HG03175 (cell line): Measurements from ENCODE around the gene MYO18A.

Experiments
- ATAC-seq: cut with Tn5 transposase; IDR thresholded peaks from one replicate; pipeline ENCODE4 v1.9.1; 2021; ENCODE audit warnings: mild to moderate bottlenecking, moderate library complexity; ENCODE audit not compliant: unreplicated experiment

Gene MYO18A

GRCh38 chr17:29167393-29168078, 12.7 kb downstream of the MYO18A start:
- no peak for ATAC-seq

DNA sequence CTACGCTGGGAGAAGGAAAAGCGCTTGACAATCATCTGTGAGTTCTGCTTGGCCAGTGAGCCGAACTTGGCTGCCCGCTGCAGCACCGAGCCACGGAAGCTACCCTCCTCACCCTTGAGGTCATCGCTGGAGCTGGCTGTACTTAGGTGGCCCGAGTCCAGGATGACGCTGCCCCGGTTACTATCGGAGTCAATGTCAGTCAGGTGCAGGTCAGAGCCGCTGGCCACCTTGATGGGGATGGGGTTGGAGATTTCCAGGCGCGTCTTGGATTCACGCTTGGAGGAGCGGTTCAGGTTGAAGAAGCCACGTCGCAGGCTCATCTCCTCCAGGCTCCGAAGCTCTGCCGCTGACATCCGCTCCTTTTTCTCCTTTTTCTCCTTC, 13.7 kb downstream of the MYO18A start:
- no peak for ATAC-seq

GRCh38 chr17:29165800-29166506, 14.2 kb downstream of the MYO18A start:
- ATAC-seq: no peak

DNA sequence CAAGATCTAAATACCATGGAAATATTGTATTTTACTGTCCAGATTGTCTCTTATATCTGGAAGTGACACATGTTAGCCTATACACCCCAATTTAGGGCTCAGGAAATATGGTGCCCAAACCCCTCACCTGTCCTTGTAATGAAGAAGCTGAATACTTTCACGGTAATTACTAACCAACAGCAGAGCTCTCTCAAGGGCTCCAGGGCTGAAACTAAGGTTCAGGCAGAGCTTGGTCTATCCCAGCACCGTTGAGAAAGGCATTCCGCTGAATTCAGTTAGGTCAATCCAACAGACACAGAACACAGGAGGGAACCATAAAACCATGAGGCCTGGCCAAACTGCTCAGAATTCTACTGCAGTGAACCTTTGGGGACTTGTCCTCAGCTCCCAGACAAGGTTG, 14.9 kb downstream of the MYO18A start:
- no peak for ATAC-seq

- no peak for ATAC-seq
Measured at GRCh38 chr17:29163563-29163962, 16.6 kb downstream of the MYO18A start.

GRCh38 chr17:29162909-29163341, 17.3 kb downstream of the MYO18A start:
- no peak for ATAC-seq

GRCh38 chr17:29162082-29162908, 17.9 kb downstream of the MYO18A start:
- no peak for ATAC-seq

DNA sequence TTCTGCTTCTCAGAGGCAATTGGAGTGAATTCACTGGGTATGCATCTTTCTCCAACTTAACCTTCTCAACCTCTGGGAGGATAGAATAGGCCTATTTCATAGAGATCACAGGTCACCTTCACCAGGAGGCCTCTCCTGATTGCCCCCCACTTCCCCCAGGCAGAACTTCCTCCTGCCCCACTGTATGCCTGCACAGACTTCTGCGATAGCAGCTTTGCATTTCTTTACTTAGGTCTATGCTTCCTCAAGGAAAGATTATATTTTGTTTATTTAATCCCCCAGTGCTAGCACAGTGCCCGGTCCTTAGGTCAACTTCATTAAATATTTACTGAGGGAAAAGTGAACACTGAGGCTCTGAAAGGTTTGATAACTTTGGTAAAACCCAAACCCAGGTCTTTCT, 19.9 kb downstream of the MYO18A start:
- ATAC-seq: no peak

GRCh38 chr17:29159306-29159860, 20.8 kb downstream of the MYO18A start:
- ATAC-seq: no peak

DNA sequence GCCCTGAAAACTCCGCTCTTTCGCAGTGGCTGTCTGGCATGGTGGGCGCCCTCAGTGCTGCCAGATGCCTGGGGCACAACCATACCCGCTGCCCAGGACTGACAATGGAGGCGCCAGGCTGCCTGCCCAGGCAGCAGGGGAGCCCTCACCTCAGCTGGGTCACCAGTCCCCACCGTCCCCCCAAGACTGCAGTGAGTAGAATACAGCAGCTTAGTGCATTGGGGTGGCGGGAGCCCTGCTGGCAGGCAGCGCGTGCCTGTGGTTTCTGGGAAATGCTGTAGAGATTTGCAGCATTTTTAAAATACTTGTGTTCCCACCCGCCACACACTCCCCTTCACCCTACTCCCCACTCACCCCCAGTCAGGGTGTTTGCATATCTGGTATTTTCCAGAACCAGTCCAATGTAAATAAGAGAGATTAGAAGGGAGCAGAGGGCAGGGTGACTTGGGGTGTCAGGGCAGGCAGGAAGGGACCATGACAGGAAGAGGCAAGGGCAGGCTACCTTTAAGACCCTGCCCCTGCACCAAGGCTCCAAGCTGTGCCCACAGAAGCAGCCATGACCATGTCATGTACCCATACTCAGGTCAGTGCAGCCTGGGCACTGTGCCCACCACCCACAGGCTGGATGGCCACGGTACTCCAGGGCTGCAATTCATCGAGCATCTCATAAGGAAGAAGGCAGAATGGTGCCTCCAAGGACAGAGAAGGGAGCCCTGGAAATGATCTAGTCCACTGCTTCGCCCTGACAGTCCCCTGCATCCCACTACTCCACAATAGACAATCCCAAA, 21.5 kb downstream of the MYO18A start:
- no peak for ATAC-seq

- ATAC-seq: no peak
Measured at GRCh38 chr17:29158096-29158487, 22.1 kb downstream of the MYO18A start.

GRCh38 chr17:29157310-29157709, 22.9 kb downstream of the MYO18A start:
- ATAC-seq: no peak

DNA sequence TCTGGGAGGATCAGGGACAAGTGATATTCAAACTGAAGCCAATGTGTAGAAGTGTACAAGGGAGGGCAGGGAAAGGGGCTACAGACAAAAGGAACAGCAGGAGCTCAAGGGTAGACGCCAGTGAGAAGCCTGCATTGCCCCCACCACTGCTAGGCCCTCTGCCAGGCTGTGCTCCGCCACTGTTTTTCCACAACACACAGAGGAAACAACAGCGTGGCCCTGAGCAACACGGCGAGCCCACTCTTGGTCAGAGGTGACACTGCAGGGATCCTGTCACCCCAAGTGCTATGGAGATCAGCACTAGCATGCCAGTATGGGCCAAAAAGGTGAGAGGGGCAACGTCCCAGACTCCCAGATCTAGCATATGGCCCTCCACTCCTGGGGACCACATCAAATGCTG, 23.4 kb downstream of the MYO18A start:
- no peak for ATAC-seq

GRCh38 chr17:29155966-29156338, 24.2 kb downstream of the MYO18A start:
- ATAC-seq: no peak

- no peak for ATAC-seq
Measured at GRCh38 chr17:29155227-29155965, 24.8 kb downstream of the MYO18A start.

DNA sequence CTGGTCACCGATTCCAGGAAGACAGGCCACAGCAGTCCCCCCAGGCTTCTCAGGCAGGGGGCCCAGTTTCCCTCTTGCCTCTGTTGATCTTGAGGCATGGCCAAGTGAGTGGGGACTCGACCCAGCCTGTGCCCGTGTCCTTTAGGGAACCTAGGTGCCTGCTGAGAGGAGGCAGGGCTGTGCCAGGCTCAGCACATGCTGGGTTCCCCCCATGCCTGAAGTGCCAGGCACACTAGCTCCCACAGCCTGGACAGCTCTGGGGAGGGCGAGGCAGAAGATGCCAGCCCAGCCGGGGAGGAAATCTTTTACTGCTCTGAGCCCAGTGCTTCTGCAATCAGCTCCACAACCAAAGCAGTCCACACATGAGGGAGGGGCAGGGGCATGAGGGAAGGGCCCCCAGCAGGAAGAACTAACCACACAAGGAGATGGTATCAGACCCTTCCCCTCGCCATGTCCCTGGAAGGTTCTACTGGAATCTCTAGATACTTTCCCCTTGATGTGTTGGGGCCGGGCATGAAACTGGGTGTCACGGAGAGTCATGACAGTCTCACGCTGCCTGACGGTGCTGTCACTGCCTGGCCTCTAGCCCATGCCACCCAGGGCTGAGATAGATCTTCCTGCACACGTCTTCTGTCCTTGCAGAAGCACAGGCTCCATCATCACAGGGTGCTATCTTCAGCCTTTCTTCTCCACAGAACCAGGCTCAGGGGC, 25.5 kb downstream of the MYO18A start:
- ATAC-seq: no peak

DNA sequence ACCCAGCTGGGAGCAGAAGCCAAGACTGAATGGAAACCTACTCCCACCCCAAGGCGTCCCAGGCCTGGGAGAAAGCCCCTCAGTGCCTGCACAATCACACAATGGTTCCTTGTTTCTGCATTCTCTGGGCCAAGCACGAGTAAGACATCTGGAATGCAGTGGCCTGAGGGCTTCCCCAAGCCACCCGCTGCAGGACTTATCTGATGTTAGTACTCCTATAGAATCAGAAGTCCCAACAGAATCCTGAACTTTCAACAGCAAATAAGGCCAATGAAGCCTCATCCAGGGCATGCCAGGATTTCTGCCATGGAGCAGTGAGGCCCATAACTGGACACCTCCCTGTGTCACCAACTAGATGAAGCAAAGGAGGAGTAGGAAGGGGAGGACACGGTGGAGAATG, 28.6 kb downstream of the MYO18A start:
- ATAC-seq: no peak

GRCh38 chr17:29150161-29150560, 30.0 kb downstream of the MYO18A start:
- no peak for ATAC-seq

- no peak for ATAC-seq
Measured at GRCh38 chr17:29149431-29150064, 30.6 kb downstream of the MYO18A start.
